Muscle layer of duodenum (tissue), 2 donors: ENCODE results near the gene SIN3B.

ENCODE experiments used
- H3K27ac ChIP-seq: one replicate; pipeline ENCODE4 v1.7.0; 2013; ENCODE audit warnings: mild to moderate bottlenecking, low read length
- H3K27me3 ChIP-seq: one replicate; pipeline ENCODE4 v1.7.0; 2013; ENCODE audit warnings: low read depth, mild to moderate bottlenecking, control low read depth, low read length
- H3K36me3 ChIP-seq, 2 donors: one replicate each; pipeline ENCODE4 v1.7.0; 2013; ENCODE audit warnings: low read length in 2 of 2, control low read depth in 1 of 2, mild to moderate bottlenecking in 1 of 2; ENCODE audit not compliant: insufficient read depth in 2 of 2, control insufficient read depth in 1 of 2
- H3K4me1 ChIP-seq, 2 donors: one replicate each; pipeline ENCODE4 v1.7.0; 2013; ENCODE audit warnings: low read length in 2 of 2, mild to moderate bottlenecking in 2 of 2, control low read depth in 1 of 2, moderate library complexity in 1 of 2; ENCODE audit not compliant: insufficient read depth in 2 of 2, control insufficient read depth in 1 of 2
- H3K4me3 ChIP-seq, 2 donors: one replicate each; pipeline ENCODE4 v1.7.0; 2013; ENCODE audit warnings: low read length in 2 of 2, low read depth in 1 of 2, mild to moderate bottlenecking in 1 of 2
- H3K9me3 ChIP-seq, 2 donors: one replicate each; pipeline ENCODE4 v1.7.0; 2013; ENCODE audit warnings: low read length in 2 of 2, control low read depth in 1 of 2, mild to moderate bottlenecking in 1 of 2; ENCODE audit not compliant: control insufficient read depth in 1 of 2
- donor health status: healthy.

SIN3B gene

GRCh38 chr19:16919496-16919895 is 90.3 kb downstream of the SIN3B start:
- H3K9me3 ChIP-seq, result peaks cover 0 to 21% of the 10 kb centered on the region in 2 donors
- no peaks in the 10 kb centered on the region for H3K27me3 ChIP-seq
- no peaks in the 10 kb centered on the region for H3K4me1 ChIP-seq
- H3K27ac ChIP-seq, result no peak overlapping the region
- no peak overlapping the region for H3K4me3 ChIP-seq
- no peaks in the 10 kb centered on the region for H3K36me3 ChIP-seq

- Histone ChIP-seq H3K27ac (no peak overlapping the region), H3K4me3 (no peak overlapping the region), H3K4me1 (no peaks in the 10 kb centered on the region), H3K27me3 (no peaks in the 10 kb centered on the region), H3K36me3 (no peaks in the 10 kb centered on the region), H3K9me3 (peaks cover 0 to 17% of the 10 kb centered on the region in 2 donors)
Measured at GRCh38 chr19:16920816-16921529, 91.8 kb downstream of the SIN3B start.

DNA sequence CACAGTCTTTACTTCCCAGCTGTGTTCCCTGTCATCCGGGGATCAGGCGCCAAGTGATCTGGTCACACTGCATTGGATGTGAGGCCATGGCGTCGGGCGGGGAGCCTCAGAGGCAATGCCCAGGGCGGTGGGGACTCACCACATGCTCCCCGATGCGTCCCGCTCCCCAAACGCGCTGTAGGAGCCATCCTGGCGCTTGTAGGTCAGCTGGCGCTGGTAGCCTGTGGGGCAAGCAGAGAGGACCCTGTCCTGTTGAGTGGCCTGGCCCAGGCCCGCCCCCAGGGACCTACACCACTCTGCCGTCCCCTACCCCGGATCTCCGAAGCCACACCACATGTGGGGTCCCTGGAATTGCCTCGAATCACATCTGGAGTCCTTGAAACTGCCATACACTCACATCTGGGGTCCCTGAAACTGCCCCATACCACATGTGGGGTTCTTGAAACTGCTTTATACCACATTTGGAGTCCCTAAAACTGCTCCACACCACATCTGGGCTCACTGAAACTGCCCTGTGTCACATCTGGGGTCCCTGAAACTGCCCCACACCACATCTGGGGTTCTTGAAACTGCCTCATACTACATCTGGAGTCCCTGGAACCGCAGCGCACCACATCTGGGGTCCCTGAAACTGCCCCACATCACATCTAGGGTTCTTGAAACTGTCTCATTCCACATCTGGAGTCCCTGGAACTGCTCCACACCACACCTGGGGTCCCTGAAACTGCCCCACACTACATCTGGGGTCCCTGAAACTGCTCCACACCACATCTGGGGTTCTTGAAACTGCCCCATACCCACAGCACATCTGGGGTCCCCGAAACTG is 92.8 kb downstream of the SIN3B start:
- peaks cover 0 to 17% of the 10 kb centered on the region in 2 donors for H3K9me3 ChIP-seq
- H3K4me1 ChIP-seq, result no peaks in the 10 kb centered on the region
- no peaks in the 10 kb centered on the region for H3K36me3 ChIP-seq
- no peak overlapping the region for H3K27ac ChIP-seq
- no peak overlapping the region for H3K4me3 ChIP-seq
- no peaks in the 10 kb centered on the region for H3K27me3 ChIP-seq

GRCh38 chr19:16922592-16922934 is 93.4 kb downstream of the SIN3B start:
- no peaks in the 10 kb centered on the region for H3K4me1 ChIP-seq
- H3K9me3 ChIP-seq, result peaks cover 0 to 15% of the 10 kb centered on the region in 2 donors
- H3K27ac ChIP-seq, result no peak overlapping the region
- H3K27me3 ChIP-seq, result no peaks in the 10 kb centered on the region
- H3K36me3 ChIP-seq, result no peaks in the 10 kb centered on the region
- no peak overlapping the region for H3K4me3 ChIP-seq

DNA sequence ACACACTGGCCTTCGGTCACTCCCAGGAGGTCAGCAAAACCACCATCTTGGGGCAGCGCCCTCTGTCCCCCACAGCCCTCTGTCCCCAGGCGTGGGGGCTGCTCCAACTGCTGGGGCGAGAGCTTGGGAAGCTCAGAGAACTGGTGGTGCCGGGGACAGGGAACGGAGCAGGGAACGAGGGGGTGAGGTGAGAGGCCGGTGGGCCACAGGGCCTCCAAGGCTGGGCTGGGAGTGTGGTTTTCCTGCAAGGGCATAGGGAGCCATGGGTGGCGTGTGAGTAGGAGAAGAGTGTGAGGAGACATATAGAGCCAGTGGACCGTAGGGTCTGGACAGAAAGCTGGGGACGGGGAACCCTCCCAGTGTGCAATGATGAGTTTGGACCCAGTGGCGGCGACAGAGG is 93.8 kb downstream of the SIN3B start:
- Histone ChIP-seq H3K4me3 (no peak overlapping the region), H3K36me3 (no peaks in the 10 kb centered on the region), H3K4me1 (no peaks in the 10 kb centered on the region), H3K27me3 (no peaks in the 10 kb centered on the region), H3K9me3 (peaks cover 0 to 15% of the 10 kb centered on the region in 2 donors), H3K27ac (no peak overlapping the region)

- Histone ChIP-seq H3K4me1 (no peaks in the 10 kb centered on the region), H3K4me3 (no peak overlapping the region), H3K9me3 (peaks cover 0 to 9% of the 10 kb centered on the region in 2 donors), H3K27me3 (no peaks in the 10 kb centered on the region), H3K27ac (no peak overlapping the region), H3K36me3 (no peaks in the 10 kb centered on the region)
Measured at GRCh38 chr19:16927883-16928282, 98.7 kb downstream of the SIN3B start.

DNA sequence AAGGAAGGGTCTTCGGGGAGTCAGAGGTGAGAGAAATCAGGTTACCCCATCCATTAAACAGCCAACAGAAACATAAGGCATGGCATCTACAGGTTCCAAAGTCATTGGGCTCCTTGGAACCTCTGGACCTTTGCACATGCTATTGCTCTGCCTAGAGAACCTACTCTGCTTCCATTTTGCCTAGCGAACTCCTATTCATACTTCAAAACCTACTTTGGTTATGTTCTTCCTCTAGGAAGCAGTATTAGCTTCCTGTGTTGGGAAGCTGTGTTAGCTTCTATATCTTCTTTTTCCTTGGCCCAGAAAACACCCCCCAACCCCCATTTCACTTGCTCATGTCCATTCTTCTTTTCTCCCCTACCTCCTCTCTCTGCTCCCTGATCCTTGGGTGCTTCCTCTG is 99.2 kb downstream of the SIN3B start:
- H3K4me3 ChIP-seq, result no peak overlapping the region
- H3K9me3 ChIP-seq, result peaks cover 0 to 9% of the 10 kb centered on the region in 2 donors
- no peaks in the 10 kb centered on the region for H3K4me1 ChIP-seq
- no peak overlapping the region for H3K27ac ChIP-seq
- no peaks in the 10 kb centered on the region for H3K27me3 ChIP-seq
- no peaks in the 10 kb centered on the region for H3K36me3 ChIP-seq

GRCh38 chr19:16928916-16929315 is 99.7 kb downstream of the SIN3B start:
- H3K9me3 ChIP-seq, result peaks cover 0 to 15% of the 10 kb centered on the region in 2 donors
- H3K36me3 ChIP-seq, result no peaks in the 10 kb centered on the region
- no peaks in the 10 kb centered on the region for H3K4me1 ChIP-seq
- H3K27me3 ChIP-seq, result no peaks in the 10 kb centered on the region
- no peak overlapping the region for H3K4me3 ChIP-seq
- H3K27ac ChIP-seq, result no peak overlapping the region
